HG02938 (cell line): ENCODE data around the gene JMJD1C.

Experiments used
- ATAC-seq: cut with Tn5 transposase; IDR thresholded peaks from one replicate; pipeline ENCODE4 v1.9.1; 2021; ENCODE audit warnings: mild to moderate bottlenecking, moderate library complexity; ENCODE audit not compliant: unreplicated experiment

JMJD1C gene

GRCh38 chr10:63483983-63484382 is 18.2 kb upstream of the JMJD1C start:
- no peak for ATAC-seq

- ATAC-seq, result no peak
Measured at GRCh38 chr10:63481815-63482421, 16.1 kb upstream of the JMJD1C start.

GRCh38 chr10:63480237-63480636 is 14.5 kb upstream of the JMJD1C start:
- ATAC-seq, result no peak

GRCh38 chr10:63478564-63478963 is 12.8 kb upstream of the JMJD1C start:
- no peak for ATAC-seq

- ATAC-seq, result no peak
Measured at GRCh38 chr10:63477927-63478326, 12.2 kb upstream of the JMJD1C start.

- no peak for ATAC-seq
Measured at GRCh38 chr10:63474488-63474887, 8.7 kb upstream of the JMJD1C start.

- no peak for ATAC-seq
Measured at GRCh38 chr10:63470928-63471327, 5.2 kb upstream of the JMJD1C start.

- ATAC-seq, result no peak
Measured at GRCh38 chr10:63468947-63469346, 3.2 kb upstream of the JMJD1C start.

GRCh38 chr10:63467841-63468240 is 2.1 kb upstream of the JMJD1C start:
- ATAC-seq, result no peak

- ATAC-seq, result peak; percentile 30
Measured at GRCh38 chr10:63466144-63466935, 563 bp upstream of the JMJD1C start.

- peak; percentile 40 for ATAC-seq
Measured at GRCh38 chr10:63464402-63465292, 1.1 kb downstream of the JMJD1C start.

- no peak for ATAC-seq
Measured at GRCh38 chr10:63462442-63462841, 3.3 kb downstream of the JMJD1C start.

- ATAC-seq, result no peak
Measured at GRCh38 chr10:63458177-63458576, 7.6 kb downstream of the JMJD1C start.

- no peak for ATAC-seq
Measured at GRCh38 chr10:63457594-63457993, 8.2 kb downstream of the JMJD1C start.

- ATAC-seq, result no peak
Measured at GRCh38 chr10:63456437-63457210, 9.2 kb downstream of the JMJD1C start.

- ATAC-seq, result no peak
Measured at GRCh38 chr10:63455507-63455906, 10.3 kb downstream of the JMJD1C start.

- ATAC-seq, result no peak
Measured at GRCh38 chr10:63454631-63455030, 11.1 kb downstream of the JMJD1C start.

GRCh38 chr10:63452524-63452923 is 13.3 kb downstream of the JMJD1C start:
- ATAC-seq, result no peak

GRCh38 chr10:63446716-63447440 is 18.9 kb downstream of the JMJD1C start:
- no peak for ATAC-seq

- ATAC-seq, result no peak
Measured at GRCh38 chr10:63441404-63441803, 24.4 kb downstream of the JMJD1C start.
